GM18868 (cell line): Measurements from ENCODE around the gene ZIC4.

Source experiments
- ATAC-seq: cut with Tn5 transposase; IDR thresholded peaks from one replicate; pipeline ENCODE4 v1.9.1; 2021; ENCODE audit warnings: mild to moderate bottlenecking, moderate library complexity; ENCODE audit not compliant: unreplicated experiment

The ZIC4 gene

DNA sequence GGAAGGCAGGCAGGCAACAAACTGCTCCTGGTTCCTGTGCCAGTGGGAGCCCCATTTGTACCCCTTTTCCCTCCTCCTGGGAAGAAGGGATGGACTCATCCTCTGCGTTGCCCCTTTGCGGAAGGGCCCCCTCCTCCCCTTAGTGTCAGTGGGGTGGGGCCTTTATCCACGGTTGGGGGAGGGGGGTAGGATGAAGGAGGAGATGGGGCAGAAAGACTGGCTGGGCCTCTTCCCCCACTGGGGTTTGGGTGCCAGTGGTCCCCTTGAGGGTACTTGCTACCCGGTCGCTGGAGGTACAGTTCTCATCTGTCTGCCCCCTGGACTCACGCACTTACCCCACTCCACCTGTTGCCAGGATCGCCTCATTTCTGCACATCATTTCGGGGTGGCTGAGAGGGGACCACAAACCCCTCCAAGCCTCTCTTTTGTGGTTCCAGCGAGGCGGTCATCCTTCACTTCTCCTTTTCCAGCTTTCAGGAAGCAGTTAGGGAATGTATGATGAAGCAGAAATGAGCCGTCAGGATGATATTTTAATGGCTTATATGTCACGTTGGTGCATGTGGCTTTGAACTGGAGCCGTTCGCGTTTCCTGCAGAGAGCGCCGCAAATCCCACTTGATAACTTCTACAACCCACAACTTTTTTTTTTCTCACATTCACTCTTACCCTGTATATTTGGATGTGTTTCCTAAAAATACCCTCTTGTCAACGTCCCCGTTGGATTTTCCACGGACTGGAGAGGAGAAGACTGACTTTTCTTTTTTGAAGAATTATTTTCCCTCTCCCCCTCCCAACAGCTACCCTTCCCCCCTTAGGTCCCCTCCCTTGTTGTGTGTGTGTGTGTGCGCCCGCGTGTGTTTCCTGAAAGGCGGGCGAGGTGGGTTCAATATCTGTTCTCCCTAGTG is at the start of gene ZIC4:
Gene ZIC4, minus strand, starts transcription at position 516 of the 904 bp plus-strand sequence. CDS start 3,746 bp downstream, outside the sequence.
- ATAC-seq: no peak

DNA sequence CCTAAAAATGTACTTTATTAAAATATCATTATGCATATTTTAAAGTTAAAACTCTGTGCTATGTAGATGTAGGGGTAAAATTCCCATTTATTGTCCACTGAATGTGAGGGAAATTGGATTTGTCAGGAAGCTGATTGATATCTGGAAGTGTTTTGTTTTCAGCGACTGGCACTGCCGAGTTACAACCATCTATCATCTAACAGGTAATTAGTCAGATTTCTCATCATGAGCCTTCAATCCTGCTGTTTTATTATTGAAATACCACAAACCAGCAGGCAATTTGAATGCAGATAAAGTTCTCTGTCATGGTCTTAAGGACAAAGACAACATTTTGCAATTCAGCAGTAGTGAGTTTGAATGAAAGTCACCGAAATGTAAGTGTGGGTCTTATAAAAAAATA is 43.3 kb upstream of the ZIC4 start:
- no peak for ATAC-seq

DNA sequence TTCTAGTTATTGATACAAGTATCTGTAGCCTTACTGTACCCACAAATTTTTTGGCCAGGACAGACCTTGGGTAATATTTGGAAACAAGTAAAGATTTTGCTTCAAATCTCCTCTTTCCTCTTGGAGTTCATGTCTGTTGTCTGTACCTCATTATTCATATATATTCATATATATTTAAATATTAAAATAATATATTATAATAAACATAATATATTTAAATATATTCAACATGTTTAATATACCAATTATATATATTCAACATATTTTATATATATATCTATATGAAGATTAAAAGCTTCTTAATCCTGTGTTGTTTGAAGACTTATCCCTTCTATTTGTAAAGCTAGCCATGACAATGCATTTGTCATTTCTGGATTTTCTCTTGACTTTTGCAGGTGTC is 40.9 kb upstream of the ZIC4 start:
- ATAC-seq: no peak

DNA sequence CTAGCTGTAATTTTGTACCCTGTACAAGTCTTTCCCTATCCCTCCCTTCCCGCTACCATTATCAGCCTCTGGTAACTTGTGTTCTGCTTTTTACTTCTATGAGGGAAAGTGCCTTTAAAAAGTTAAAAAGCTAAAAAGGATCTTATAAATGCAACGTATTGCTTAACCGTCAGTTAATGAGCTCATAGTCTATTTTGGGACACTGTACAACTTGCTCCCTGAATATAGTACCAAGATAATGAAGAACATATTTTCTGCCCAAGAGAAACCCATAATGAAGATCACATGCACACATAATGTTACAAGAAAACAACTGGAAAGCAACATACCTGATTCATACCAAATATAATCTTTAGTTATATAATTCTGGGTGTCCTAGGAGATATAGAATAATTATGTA is 25.4 kb upstream of the ZIC4 start:
- no peak for ATAC-seq

GRCh38 chr3:147428754-147429153 is 22.4 kb upstream of the ZIC4 start:
- no peak for ATAC-seq

GRCh38 chr3:147428326-147428725 is 22.0 kb upstream of the ZIC4 start:
- ATAC-seq: no peak

DNA sequence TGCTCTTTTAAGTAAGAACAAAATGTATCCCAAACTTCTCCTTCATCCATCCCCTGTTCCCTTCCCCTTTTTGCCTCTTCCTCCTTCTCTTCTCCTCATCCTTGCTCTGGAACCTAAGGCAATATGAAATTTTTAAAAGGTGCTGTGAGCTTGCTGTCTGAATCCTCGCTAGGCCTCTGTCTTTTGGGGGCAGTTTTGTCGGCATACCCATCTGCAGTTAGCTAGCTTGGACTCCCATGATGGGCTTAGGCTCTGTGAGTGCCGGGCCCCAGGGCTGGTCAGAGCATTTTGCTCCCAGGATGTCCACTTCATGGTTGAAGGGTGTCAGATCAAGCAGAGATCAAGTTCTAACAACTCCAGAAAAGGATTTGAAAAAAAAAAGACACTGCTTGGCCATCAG is 21.4 kb upstream of the ZIC4 start:
- ATAC-seq: no peak

DNA sequence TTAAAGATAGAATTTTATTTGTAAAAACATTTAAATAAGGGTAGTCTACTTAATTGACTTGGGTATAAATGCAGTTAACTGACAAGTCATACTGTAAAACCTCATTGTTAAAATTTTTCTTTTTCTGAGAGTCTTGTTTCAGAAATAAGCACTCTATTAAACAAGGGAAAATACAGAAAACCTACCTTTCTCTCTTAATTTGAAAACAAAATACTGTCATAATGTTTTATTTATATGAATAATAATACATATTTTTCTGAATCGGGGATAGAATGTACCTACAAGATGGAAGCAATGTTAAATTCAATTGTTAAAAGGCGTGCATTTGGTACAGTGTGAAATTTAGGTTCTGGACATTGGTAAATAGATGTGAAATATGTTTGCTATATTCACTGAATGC is 20.6 kb upstream of the ZIC4 start:
- no peak for ATAC-seq

- no peak for ATAC-seq
Measured at GRCh38 chr3:147425388-147425850, 19.1 kb upstream of the ZIC4 start.

- no peak for ATAC-seq
Measured at GRCh38 chr3:147424581-147425387, 18.4 kb upstream of the ZIC4 start.

- no peak for ATAC-seq
Measured at GRCh38 chr3:147423798-147424580, 17.6 kb upstream of the ZIC4 start.

DNA sequence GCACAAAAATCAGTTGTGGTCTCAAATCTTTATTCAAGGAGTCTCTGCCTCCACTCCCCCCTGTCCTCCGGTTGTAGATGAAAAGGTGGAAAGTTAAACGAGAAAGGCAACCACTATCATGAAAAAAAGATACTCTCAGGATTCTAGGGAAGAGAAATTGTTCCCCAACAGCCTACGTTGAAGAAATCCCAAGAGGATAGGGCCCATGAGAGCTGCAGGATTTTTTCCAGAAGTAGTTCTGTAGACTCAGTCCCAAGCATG is 17.1 kb upstream of the ZIC4 start:
- ATAC-seq: no peak

GRCh38 chr3:147422601-147423536 is 16.5 kb upstream of the ZIC4 start:
- ATAC-seq: no peak

DNA sequence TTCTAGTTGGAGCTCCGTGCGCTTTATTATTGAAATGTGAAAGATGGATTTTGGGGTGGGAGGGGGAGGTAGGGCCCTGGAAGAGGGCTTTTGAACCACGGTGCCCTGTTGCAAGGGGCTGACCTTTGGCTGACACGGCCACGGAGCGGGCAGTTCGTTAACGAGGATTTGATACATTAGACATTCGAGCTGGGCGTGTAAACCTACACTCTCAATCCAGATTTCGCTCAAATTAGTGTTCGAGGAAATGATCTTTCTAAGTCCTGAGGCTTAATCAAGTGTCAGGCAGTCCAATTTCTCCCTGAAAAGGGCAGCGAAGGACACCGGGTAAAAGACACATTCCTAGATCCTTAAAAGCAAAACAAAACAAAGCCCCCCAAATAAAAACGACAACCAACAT is 15.9 kb upstream of the ZIC4 start:
- no peak for ATAC-seq

DNA sequence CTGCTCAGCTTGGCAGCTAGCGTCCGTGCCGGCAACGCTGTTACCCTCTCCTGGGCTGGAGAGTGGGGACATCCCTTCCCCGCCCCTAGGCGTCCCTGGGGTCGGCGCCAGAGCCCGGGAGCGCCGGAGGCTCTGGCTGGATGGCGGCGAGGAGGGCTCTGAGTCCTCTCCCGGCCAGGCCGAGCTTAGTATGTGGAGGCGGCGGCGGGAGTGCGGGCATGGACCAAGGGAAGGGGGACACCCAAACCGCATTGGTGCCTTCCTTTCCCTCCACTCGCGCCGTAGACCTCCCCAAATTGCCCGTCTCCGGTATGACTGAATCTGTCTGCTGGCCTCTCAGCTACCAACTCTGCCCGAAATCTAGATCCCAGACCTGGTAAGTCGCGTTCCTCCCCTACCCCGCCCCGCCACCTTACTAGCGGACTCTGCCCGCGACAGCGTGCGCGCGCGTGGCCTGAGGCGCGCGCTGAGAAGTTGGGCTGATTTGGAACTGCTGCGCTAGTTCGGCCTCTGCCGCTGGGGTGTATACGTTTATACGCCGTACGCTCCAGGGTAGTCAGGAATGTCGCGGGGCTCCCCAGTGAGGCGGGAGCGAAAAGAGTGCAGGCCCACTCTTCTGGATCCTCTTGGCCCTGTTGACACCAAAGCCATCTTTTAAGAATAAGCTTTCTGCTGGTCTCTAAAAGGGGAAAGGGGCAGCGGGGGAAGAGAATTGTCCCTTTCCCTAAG is 15.0 kb upstream of the ZIC4 start:
- no peak for ATAC-seq

- no peak for ATAC-seq
Measured at GRCh38 chr3:147420353-147421183, 14.2 kb upstream of the ZIC4 start.

GRCh38 chr3:147419781-147420224 is 13.5 kb upstream of the ZIC4 start:
- no peak for ATAC-seq

- no peak for ATAC-seq
Measured at GRCh38 chr3:147418808-147419701, 12.7 kb upstream of the ZIC4 start.
